ENCODE results near the gene STK32A.

DNA sequence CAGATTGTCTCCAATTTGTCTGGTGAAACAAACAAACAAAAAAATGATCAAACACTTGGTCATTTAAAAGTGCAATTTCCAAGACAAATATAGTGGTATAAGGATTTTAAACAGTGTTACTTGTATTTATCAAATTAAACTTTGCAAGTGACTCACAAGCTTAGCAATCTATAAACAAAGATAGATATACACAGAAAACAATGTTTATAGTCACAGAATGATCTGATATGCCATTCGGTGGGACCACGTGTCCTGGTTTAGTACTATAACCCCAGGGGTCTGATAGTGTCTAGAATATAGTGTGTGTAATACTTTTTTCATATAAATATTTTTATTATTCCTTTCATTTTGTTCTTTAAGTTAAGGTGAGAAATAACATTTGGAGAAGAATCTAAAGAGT lies 183.8 kb downstream of the STK32A start:
- TF ChIP-seq, protein P1, sequence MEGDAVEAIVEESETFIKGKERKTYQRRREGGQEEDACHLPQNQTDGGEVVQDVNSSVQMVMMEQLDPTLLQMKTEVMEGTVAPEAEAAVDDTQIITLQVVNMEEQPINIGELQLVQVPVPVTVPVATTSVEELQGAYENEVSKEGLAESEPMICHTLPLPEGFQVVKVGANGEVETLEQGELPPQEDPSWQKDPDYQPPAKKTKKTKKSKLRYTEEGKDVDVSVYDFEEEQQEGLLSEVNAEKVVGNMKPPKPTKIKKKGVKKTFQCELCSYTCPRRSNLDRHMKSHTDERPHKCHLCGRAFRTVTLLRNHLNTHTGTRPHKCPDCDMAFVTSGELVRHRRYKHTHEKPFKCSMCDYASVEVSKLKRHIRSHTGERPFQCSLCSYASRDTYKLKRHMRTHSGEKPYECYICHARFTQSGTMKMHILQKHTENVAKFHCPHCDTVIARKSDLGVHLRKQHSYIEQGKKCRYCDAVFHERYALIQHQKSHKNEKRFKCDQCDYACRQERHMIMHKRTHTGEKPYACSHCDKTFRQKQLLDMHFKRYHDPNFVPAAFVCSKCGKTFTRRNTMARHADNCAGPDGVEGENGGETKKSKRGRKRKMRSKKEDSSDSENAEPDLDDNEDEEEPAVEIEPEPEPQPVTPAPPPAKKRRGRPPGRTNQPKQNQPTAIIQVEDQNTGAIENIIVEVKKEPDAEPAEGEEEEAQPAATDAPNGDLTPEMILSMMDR (optimal IDR thresholded peaks at IDR 0.05 in 1 of 3, IDR thresholded peaks at IDR 0.05 in 1 of 3, conservative IDR thresholded peaks at IDR 0.05 in 1 of 3; ENCODE audit: extremely low read depth in 1 of 3, insufficient read depth in 2 of 3, low read length in 3 of 3) = no peak
- no peak for TF ChIP-seq EZH2 (IDR thresholded peaks at IDR 0.05; ENCODE audit: low read length)

Measured in keratinocyte (primary cell).